ENCODE measurements around the gene KLHDC8B.

DNA sequence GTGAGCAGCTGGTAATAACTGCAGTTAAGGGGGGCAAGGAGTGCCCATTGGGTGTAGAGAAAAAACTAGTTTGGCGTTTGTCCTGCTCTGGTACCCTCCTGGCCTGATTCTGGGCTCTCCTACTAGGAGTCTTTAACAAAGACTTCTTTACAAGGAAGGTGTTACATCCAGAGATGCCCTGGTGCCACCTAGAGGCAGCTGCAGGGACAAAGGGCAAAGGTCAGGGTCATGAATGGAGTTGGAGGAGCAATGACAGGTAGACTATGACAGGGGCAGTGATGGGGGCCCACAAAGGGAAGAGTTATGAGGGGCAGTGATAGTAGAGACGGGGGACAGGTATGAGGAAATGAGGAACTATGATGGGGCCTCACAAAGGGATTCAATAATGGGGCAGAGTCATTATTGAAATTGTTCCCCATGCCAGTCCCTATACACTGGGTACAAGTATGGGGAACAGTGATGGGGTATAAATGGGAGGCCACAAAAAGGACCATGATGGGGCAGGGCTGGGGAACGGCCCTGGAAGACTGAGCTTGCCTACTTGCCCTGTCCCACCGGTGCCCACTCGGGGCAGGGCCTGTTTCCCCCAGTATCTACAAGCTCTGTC, 13.2 kb upstream of the KLHDC8B start:
- TF ChIP-seq POLR2AphosphoS5 (IDR thresholded peaks at IDR 0.05; ENCODE audit: low read depth, low read length) = no peak
- TF ChIP-seq, protein P1, sequence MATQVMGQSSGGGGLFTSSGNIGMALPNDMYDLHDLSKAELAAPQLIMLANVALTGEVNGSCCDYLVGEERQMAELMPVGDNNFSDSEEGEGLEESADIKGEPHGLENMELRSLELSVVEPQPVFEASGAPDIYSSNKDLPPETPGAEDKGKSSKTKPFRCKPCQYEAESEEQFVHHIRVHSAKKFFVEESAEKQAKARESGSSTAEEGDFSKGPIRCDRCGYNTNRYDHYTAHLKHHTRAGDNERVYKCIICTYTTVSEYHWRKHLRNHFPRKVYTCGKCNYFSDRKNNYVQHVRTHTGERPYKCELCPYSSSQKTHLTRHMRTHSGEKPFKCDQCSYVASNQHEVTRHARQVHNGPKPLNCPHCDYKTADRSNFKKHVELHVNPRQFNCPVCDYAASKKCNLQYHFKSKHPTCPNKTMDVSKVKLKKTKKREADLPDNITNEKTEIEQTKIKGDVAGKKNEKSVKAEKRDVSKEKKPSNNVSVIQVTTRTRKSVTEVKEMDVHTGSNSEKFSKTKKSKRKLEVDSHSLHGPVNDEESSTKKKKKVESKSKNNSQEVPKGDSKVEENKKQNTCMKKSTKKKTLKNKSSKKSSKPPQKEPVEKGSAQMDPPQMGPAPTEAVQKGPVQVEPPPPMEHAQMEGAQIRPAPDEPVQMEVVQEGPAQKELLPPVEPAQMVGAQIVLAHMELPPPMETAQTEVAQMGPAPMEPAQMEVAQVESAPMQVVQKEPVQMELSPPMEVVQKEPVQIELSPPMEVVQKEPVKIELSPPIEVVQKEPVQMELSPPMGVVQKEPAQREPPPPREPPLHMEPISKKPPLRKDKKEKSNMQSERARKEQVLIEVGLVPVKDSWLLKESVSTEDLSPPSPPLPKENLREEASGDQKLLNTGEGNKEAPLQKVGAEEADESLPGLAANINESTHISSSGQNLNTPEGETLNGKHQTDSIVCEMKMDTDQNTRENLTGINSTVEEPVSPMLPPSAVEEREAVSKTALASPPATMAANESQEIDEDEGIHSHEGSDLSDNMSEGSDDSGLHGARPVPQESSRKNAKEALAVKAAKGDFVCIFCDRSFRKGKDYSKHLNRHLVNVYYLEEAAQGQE (IDR thresholded peaks at IDR 0.05; ENCODE audit: insufficient read depth in 1 of 2, low read depth in 2 of 2, low read length in 2 of 2) = no peak
